ENCODE results near the gene ELOA2.
"Not testable (repeated sequence)": the region's sequence is repeated elsewhere in the genome, so short reads cannot be mapped to it uniquely, and the experiment has no call there.

Gene ELOA2

DNA sequence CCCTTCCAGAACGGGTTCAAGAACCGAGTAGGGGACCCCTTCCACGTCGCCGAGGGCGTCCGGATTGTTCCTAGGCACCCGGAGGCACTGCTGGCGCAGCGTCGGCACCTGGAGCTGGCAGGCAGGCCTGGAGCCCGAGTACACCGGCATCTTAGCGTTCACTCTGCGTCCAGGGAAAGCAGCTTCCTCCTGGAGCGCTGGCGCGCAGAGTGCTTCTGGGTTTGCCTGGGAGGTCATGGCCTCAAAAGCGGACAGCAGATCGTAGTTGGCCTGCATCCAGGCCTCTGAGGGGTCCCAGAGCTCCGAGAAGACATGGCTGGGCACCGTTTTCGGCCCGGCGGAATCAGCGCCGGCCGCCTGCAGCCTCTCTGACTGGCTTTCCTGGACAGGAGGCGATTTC lies 12.6 kb downstream of the ELOA2 start:
- DNase-seq, result not testable (repeated sequence)

GRCh38 chr18:47020757-47021156 lies 14.7 kb downstream of the ELOA2 start:
- not testable (repeated sequence) for DNase-seq

GRCh38 chr18:47019870-47020269 lies 15.6 kb downstream of the ELOA2 start:
- DNase-seq, result not testable (repeated sequence)

Data from eye (tissue), 1 donor.